Mesenchymal stem cell (in vitro differentiated cells and primary cell): Measurements from ENCODE around the gene CDY1B.
"Not testable (repeated sequence)": the region's sequence is repeated elsewhere in the genome, so short reads cannot be mapped to it uniquely, and the experiment has no call there.

Source experiments
- DNase-seq: peaks from one replicate; pipeline ENCODE4 v3.0.0-alpha.2; 2013
- H2AFZ ChIP-seq: one replicate; pipeline ENCODE4 v1.6.1; 2013; ENCODE audit warnings: low read depth, mild to moderate bottlenecking, control low read depth, inconsistent platforms, low read length, moderate library complexity
- H2AK5ac ChIP-seq: 2 replicates; pipeline ENCODE4 v1.6.1; 2013; ENCODE audit warnings: low read length, moderate library complexity, mild to moderate bottlenecking, inconsistent platforms; ENCODE audit not compliant: severe bottlenecking
- H2BK120ac ChIP-seq: one replicate; pipeline ENCODE4 v1.6.1; 2013; ENCODE audit warnings: low read depth, mild to moderate bottlenecking, inconsistent platforms, low read length, moderate library complexity
- H2BK12ac ChIP-seq, 2 experiments: one replicate each; pipeline ENCODE4 v1.6.1; 2013; ENCODE audit warnings: inconsistent platforms in 2 of 2, low read length in 2 of 2, mild to moderate bottlenecking in 2 of 2, moderate library complexity in 2 of 2, control low read depth in 1 of 2
- H2BK15ac ChIP-seq: one replicate; pipeline ENCODE4 v1.6.1; 2013; ENCODE audit warnings: mild to moderate bottlenecking, low read depth, inconsistent platforms; ENCODE audit not compliant: poor library complexity, severe bottlenecking
- H2BK5ac ChIP-seq: 2 replicates; pipeline ENCODE4 v1.6.1; 2013; ENCODE audit warnings: low read depth, mild to moderate bottlenecking, low read length, control low read depth, inconsistent platforms; ENCODE audit not compliant: poor library complexity, severe bottlenecking
- H3K14ac ChIP-seq, 2 experiments: one replicate each; pipeline ENCODE4 v1.6.1; 2013; ENCODE audit warnings: inconsistent platforms in 2 of 2, low read length in 2 of 2, control low read depth in 1 of 2, mild to moderate bottlenecking in 1 of 2, moderate library complexity in 1 of 2
- H3K18ac ChIP-seq, 2 experiments: one replicate each; pipeline ENCODE4 v1.6.1; 2013; ENCODE audit warnings: inconsistent platforms in 2 of 2, low read length in 2 of 2, control low read depth in 1 of 2, low read depth in 1 of 2, mild to moderate bottlenecking in 1 of 2
- H3K23ac ChIP-seq, 2 experiments: one replicate each; pipeline ENCODE4 v1.6.1; 2013; ENCODE audit warnings: inconsistent platforms in 2 of 2, low read length in 2 of 2, mild to moderate bottlenecking in 2 of 2, moderate library complexity in 2 of 2, control low read depth in 1 of 2
- H3K27ac ChIP-seq: 2 replicates; pipeline ENCODE4 v1.5.1; 2013; ENCODE audit warnings: mild to moderate bottlenecking, moderate library complexity, low read length, control low read depth, inconsistent platforms; ENCODE audit not compliant: poor library complexity, severe bottlenecking
- H3K27me3 ChIP-seq, 2 experiments: 2 replicates each; pipeline versions ENCODE4 v1.6.1 to v1.7.0; 2013; ENCODE audit warnings: low read length in 2 of 2, mild to moderate bottlenecking in 2 of 2, moderate library complexity in 2 of 2, control low read depth in 1 of 2, inconsistent platforms in 1 of 2; ENCODE audit not compliant: control insufficient read depth in 1 of 2, insufficient read depth in 1 of 2
- H3K36me3 ChIP-seq, 2 experiments: 2 replicates each; pipeline versions ENCODE4 v1.6.1 to v1.7.0; 2013; ENCODE audit warnings: low read length in 2 of 2, control low read depth in 1 of 2, inconsistent platforms in 1 of 2, low read depth in 1 of 2, mild to moderate bottlenecking in 1 of 2; ENCODE audit not compliant: insufficient read depth in 2 of 2, control insufficient read depth in 1 of 2
- H3K4ac ChIP-seq, 2 experiments: one replicate each; pipeline ENCODE4 v1.6.1; 2013; ENCODE audit warnings: inconsistent platforms in 2 of 2, low read length in 2 of 2, mild to moderate bottlenecking in 2 of 2, moderate library complexity in 2 of 2, control low read depth in 1 of 2, low read depth in 1 of 2
- H3K4me1 ChIP-seq: 2 replicates; pipeline ENCODE4 v1.6.1; 2013; ENCODE audit warnings: low read depth, low read length, control low read depth; ENCODE audit not compliant: control insufficient read depth, insufficient read depth
- H3K4me2 ChIP-seq: 2 replicates; pipeline ENCODE4 v1.6.1; 2013; ENCODE audit warnings: low read length, mild to moderate bottlenecking, inconsistent platforms; ENCODE audit not compliant: poor library complexity, severe bottlenecking
- H3K4me3 ChIP-seq, 2 experiments: 2 replicates each; pipeline versions ENCODE4 v1.5.1 to v1.7.0; 2013; ENCODE audit warnings: low read length in 2 of 2, mild to moderate bottlenecking in 2 of 2, control low read depth in 1 of 2, low read depth in 1 of 2; ENCODE audit not compliant: insufficient read depth in 1 of 2
- H3K79me1 ChIP-seq: replicated peaks from 2 replicates; pipeline ENCODE4 v1.6.1; 2013; ENCODE audit warnings: mild to moderate bottlenecking, control low read depth, low read length, inconsistent platforms; ENCODE audit not compliant: poor library complexity, severe bottlenecking
- H3K9ac ChIP-seq: 2 replicates; pipeline ENCODE4 v1.7.0; 2013; ENCODE audit warnings: mild to moderate bottlenecking, low read length, moderate library complexity
- H3K9me3 ChIP-seq: 2 replicates; pipeline ENCODE4 v1.7.0; 2013; ENCODE audit warnings: mild to moderate bottlenecking, low read length; ENCODE audit not compliant: control insufficient read depth
- H4K8ac ChIP-seq: one replicate; pipeline ENCODE4 v1.6.1; 2013; ENCODE audit warnings: inconsistent platforms, mild to moderate bottlenecking, low read length, moderate library complexity
- H4K91ac ChIP-seq: one replicate; pipeline ENCODE4 v1.6.1; 2013; ENCODE audit warnings: mild to moderate bottlenecking, low read length, inconsistent platforms
- WGBS: methylation state at CpG from one replicate; pipeline ENCODE4 v1.1.7; 2013; ENCODE audit warnings: mixed read lengths; 5-methylcytosine and 5-hydroxymethylcytosine counted together

Gene CDY1B

DNA sequence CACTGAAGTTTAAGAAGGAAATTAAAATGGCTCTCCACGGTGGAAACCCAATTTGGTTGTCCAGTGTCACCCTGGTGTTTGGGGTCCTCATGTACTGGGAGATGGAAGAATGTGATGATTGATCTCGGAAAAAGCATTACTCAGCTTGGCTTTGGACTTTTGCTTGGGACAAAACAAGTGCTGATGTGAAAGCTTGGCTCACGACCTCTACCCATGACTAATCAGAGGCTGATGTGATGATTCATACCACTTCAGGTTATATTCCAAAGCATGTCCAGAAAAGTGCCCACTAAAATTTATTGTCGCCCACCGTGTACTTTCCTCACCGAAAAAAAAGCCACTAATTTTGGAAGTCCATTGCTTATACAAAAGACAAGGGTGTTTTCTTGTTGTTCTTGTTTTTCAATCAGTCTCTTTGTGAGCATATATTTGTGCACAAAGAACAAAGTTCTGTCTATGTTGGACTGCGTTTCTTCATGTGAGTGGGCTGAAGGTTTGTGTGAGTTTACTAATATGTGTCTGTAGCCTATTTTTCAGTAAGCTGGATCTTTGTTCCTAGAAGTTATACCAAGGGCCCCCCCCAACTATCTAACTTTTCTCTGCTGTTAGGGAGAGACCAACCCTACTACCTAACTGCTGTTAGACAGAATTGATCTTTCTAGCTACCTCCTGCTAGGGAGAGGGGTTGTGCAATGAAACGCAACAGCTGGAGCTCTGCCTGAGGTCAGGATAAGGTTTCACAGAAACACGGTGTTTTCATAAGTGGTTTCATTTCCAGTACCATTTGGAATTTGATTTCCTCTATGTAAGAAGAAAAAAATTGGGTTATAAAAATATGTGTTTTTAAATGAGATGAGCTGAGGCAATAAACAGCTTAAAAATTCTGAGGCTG, 21.4 kb downstream of the CDY1B start:
- H2AFZ ChIP-seq, H2BK5ac ChIP-seq, H3K36me3 ChIP-seq, H4K91ac ChIP-seq, H2BK12ac ChIP-seq, H3K27me3 ChIP-seq, H3K4ac ChIP-seq, DNase-seq, H3K9me3 ChIP-seq, H2AK5ac ChIP-seq, H3K23ac ChIP-seq, H2BK120ac ChIP-seq, H3K18ac ChIP-seq, H3K4me3 ChIP-seq, H3K9ac ChIP-seq, H3K79me1 ChIP-seq, H3K14ac ChIP-seq, H3K27ac ChIP-seq, H3K4me1 ChIP-seq, H4K8ac ChIP-seq, H3K4me2 ChIP-seq, H2BK15ac ChIP-seq: not testable (repeated sequence)
- no CpG with 5 or more reads among the region's 9 CpGs for WGBS
